ENCODE measurements around the gene KLHDC9.

KLHDC9 gene
- long read RNA-seq: 0 reads

- no peak for TF ChIP-seq GABPA (IDR thresholded peaks at IDR 0.05; ENCODE audit: low read depth)
- no peak for TF ChIP-seq POLR2AphosphoS5 (IDR thresholded peaks at IDR 0.05; ENCODE audit: low read depth)
- no peak for TF ChIP-seq SPI1 (IDR thresholded peaks at IDR 0.05; ENCODE audit: borderline replicate concordance, low read depth)
- TF ChIP-seq CTCF (IDR thresholded peaks at IDR 0.05; ENCODE audit: insufficient read depth, low read length): no peak
- TF ChIP-seq REST (IDR thresholded peaks at IDR 0.05; ENCODE audit: insufficient replicate concordance, low read depth): no peak
- DNase-seq (ENCODE audit: low read depth in 1 of 2, low spot score in 1 of 2): peak; percentile 62 to 66
- Histone ChIP-seq H3K27me3 (ENCODE audit: insufficient read depth, poor library complexity, severe bottlenecking) (no peaks in the 10 kb centered on the region), H3K4me3 (replicated peaks; ENCODE audit: insufficient read depth, low read length) (peak within 1 kb of the TSS; percentile 22), H3K27ac (replicated peaks) (peak within 1 kb of the TSS; percentile 27; the same call in 1 of the 2 replicates)
Measured at GRCh38 chr1:161098210-161099068, at the start of gene KLHDC9. Gene KLHDC9, plus strand, starts transcription at chr1:161098361. Its CDS starts 175 bp downstream, at chr1:161098536.

- Histone ChIP-seq H3K4me3 (replicated peaks; ENCODE audit: insufficient read depth, low read length) (no peak overlapping the region), H3K27ac (replicated peaks) (no peak overlapping the region), H3K27me3 (ENCODE audit: insufficient read depth, poor library complexity, severe bottlenecking) (no peaks in the 10 kb centered on the region)
- DNase-seq (ENCODE audit: low read depth in 1 of 2, low spot score in 1 of 2): no peak
- TF ChIP-seq POLR2AphosphoS5 (IDR thresholded peaks at IDR 0.05; ENCODE audit: low read depth) (no peak; the same call in 1 of the 2 replicates), GABPA (IDR thresholded peaks at IDR 0.05; ENCODE audit: low read depth) (no peak), CTCF (IDR thresholded peaks at IDR 0.05; ENCODE audit: insufficient read depth, low read length) (no peak), SPI1 (IDR thresholded peaks at IDR 0.05; ENCODE audit: borderline replicate concordance, low read depth) (no peak), REST (IDR thresholded peaks at IDR 0.05; ENCODE audit: insufficient replicate concordance, low read depth) (no peak)
Measured at GRCh38 chr1:161048949-161049722, 49.0 kb upstream of the KLHDC9 start.

GRCh38 chr1:161051219-161051618, 46.9 kb upstream of the KLHDC9 start:
- no peak overlapping the region for H3K27ac ChIP-seq (replicated peaks)
- no peak for DNase-seq (ENCODE audit: low read depth in 1 of 2, low spot score in 1 of 2)
- TF ChIP-seq REST (IDR thresholded peaks at IDR 0.05; ENCODE audit: insufficient replicate concordance, low read depth): no peak
- no peak for TF ChIP-seq GABPA (IDR thresholded peaks at IDR 0.05; ENCODE audit: low read depth)
- TF ChIP-seq SPI1 (IDR thresholded peaks at IDR 0.05; ENCODE audit: borderline replicate concordance, low read depth): no peak
- no peak for TF ChIP-seq CTCF (IDR thresholded peaks at IDR 0.05; ENCODE audit: insufficient read depth, low read length)
- no peak for TF ChIP-seq POLR2AphosphoS5 (IDR thresholded peaks at IDR 0.05; ENCODE audit: low read depth)

More at GRCh38 chr1:161051219-161051618, 46.9 kb upstream of the KLHDC9 start:
- Histone ChIP-seq H3K4me3 (replicated peaks; ENCODE audit: insufficient read depth, low read length) (no peak overlapping the region), H3K27me3 (ENCODE audit: insufficient read depth, poor library complexity, severe bottlenecking) (no peaks in the 10 kb centered on the region)

All from HL-60 (cell line).